WTC11 (cell line): ENCODE measurements around the gene KRTAP25-1.

Experiments used
- ZNF423 ChIP-seq: fragments of 250-450 bp; sonication (Bioruptor Pico); IDR thresholded peaks from 2 replicates; pipeline ENCODE4 v2.1.2; 2022; ENCODE audit warnings: mild to moderate bottlenecking, moderate library complexity
- TF ChIP-seq, protein P1 (sequence below): fragments of 200-600 bp; IDR thresholded peaks from 2 replicates; pipeline ENCODE4 v1.8.0; 2022; ENCODE audit warnings: antibody characterized with exemption
- TF ChIP-seq, protein P2 (sequence below): sonication (generic); formaldehyde crosslinking; IDR thresholded peaks from 2 replicates; pipeline ENCODE4 v1.8.0; 2022; ENCODE audit warnings: mild to moderate bottlenecking, missing genetic modification reagents

DNA sequence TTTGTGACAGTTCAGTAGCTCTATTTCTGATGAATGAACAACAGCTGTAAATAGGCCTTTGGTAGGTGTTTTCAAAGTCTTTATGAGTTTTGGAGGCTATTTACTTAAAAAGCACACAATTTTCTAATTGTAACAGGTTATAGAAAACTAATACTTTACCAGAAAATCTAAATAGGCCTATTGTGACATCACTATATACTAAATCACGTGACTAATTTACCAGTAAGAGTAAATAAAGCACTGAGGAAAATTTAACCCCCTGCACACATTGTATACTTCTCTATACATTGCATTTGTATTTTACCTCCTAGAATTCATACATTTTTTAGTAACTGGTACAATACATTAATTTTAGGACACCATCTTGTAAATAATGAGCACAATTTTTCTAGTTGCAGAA lies 15.8 kb upstream of the KRTAP25-1 start:
- TF ChIP-seq, protein P1, sequence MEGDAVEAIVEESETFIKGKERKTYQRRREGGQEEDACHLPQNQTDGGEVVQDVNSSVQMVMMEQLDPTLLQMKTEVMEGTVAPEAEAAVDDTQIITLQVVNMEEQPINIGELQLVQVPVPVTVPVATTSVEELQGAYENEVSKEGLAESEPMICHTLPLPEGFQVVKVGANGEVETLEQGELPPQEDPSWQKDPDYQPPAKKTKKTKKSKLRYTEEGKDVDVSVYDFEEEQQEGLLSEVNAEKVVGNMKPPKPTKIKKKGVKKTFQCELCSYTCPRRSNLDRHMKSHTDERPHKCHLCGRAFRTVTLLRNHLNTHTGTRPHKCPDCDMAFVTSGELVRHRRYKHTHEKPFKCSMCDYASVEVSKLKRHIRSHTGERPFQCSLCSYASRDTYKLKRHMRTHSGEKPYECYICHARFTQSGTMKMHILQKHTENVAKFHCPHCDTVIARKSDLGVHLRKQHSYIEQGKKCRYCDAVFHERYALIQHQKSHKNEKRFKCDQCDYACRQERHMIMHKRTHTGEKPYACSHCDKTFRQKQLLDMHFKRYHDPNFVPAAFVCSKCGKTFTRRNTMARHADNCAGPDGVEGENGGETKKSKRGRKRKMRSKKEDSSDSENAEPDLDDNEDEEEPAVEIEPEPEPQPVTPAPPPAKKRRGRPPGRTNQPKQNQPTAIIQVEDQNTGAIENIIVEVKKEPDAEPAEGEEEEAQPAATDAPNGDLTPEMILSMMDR = no peak
- no peak for TF ChIP-seq ZNF423 (CRISPR knock-in tag)
- TF ChIP-seq, protein P2, sequence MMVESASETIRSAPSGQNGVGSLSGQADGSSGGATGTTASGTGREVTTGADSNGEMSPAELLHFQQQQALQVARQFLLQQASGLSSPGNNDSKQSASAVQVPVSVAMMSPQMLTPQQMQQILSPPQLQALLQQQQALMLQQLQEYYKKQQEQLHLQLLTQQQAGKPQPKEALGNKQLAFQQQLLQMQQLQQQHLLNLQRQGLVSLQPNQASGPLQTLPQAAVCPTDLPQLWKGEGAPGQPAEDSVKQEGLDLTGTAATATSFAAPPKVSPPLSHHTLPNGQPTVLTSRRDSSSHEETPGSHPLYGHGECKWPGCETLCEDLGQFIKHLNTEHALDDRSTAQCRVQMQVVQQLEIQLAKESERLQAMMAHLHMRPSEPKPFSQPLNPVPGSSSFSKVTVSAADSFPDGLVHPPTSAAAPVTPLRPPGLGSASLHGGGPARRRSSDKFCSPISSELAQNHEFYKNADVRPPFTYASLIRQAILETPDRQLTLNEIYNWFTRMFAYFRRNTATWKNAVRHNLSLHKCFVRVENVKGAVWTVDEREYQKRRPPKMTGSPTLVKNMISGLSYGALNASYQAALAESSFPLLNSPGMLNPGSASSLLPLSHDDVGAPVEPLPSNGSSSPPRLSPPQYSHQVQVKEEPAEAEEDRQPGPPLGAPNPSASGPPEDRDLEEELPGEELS (CRISPR knock-in tag) = no peak
